VCaP (cell line): ENCODE measurements around the gene ATP7A.
"Not testable (repeated sequence)": the region's sequence is repeated elsewhere in the genome, so short reads cannot be mapped to it uniquely, and the experiment has no call there.

Experiments used
- H3K27ac ChIP-seq: fragments of 450-650 bp; 2 replicates; pipeline ENCODE4 v1.5.1; 2017
- TF ChIP-seq, protein P1 (sequence below): fragments of 450-650 bp; conservative IDR thresholded peaks from 2 replicates; pipeline ENCODE4 v1.5.1; 2017; ENCODE audit warnings: mild to moderate bottlenecking, moderate library complexity

The ATP7A gene

DNA sequence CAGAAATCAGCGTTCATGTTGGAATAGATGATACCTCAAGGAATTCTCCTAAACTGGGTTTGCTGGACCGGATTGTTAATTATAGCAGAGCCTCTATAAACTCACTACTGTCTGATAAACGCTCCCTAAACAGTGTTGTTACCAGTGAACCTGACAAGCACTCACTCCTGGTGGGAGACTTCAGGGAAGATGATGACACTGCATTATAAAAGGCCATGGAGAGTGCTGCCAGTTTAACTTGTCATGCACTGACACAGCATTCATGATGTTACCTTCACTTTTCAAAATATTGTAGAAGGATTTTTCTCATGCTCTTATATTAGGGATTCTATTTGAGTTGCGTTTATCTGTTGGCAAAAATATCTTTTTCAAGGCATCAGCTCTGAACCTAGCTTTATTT lies 135.9 kb downstream of the ATP7A start:
- H3K27ac ChIP-seq = no peak overlapping the region
- TF ChIP-seq, protein P1, sequence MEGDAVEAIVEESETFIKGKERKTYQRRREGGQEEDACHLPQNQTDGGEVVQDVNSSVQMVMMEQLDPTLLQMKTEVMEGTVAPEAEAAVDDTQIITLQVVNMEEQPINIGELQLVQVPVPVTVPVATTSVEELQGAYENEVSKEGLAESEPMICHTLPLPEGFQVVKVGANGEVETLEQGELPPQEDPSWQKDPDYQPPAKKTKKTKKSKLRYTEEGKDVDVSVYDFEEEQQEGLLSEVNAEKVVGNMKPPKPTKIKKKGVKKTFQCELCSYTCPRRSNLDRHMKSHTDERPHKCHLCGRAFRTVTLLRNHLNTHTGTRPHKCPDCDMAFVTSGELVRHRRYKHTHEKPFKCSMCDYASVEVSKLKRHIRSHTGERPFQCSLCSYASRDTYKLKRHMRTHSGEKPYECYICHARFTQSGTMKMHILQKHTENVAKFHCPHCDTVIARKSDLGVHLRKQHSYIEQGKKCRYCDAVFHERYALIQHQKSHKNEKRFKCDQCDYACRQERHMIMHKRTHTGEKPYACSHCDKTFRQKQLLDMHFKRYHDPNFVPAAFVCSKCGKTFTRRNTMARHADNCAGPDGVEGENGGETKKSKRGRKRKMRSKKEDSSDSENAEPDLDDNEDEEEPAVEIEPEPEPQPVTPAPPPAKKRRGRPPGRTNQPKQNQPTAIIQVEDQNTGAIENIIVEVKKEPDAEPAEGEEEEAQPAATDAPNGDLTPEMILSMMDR = no peak

DNA sequence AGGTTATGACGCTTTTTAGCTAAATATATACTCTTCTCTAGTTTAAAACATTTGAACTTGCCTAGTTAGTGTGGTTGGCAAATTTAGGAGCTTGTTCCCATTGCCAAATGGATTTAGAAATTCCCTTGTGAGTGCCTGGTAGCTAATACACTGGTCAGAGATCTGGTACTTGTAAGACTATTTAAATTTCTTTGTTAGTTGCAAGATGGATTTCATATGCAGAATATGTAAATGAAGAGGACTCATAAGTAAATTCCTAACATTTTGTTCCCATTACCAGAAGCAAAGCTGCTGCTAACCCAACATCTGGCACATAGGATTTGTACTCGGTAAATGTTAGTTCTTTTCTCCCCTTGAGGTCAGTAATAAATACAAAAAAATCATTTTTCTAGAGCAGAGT lies 137.6 kb downstream of the ATP7A start:
- H3K27ac ChIP-seq = no peak overlapping the region
- TF ChIP-seq, protein P1 = no peak

DNA sequence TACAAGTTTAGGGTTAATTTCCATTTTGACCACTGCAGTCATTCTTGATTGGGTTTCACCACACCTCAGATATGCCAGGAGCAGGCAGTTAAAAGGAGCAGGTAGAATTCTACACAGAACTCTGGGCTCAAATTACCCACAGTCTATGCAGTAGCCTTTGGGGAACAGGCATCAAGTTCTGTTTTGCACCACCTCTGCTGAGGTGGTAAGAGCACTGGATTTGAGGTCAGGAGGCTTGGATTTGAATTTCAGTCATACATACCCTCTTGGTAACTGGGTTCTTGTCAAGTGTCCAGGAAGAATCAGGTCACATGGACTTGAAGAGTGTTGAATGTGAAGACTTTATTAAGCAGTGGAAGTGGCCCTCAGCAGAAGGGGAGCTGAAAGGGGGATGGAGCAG lies 153.2 kb downstream of the ATP7A start:
- H3K27ac ChIP-seq = no peak overlapping the region
- TF ChIP-seq, protein P1 = no peak

GRCh38 chrX:78064152-78064551 lies 153.7 kb downstream of the ATP7A start:
- no peak overlapping the region for H3K27ac ChIP-seq
- TF ChIP-seq, protein P1 = no peak

GRCh38 chrX:78064698-78065601 lies 154.5 kb downstream of the ATP7A start:
- H3K27ac ChIP-seq = not testable (repeated sequence)

GRCh38 chrX:78066110-78066509 lies 155.6 kb downstream of the ATP7A start:
- TF ChIP-seq, protein P1 = no peak
- H3K27ac ChIP-seq = no peak overlapping the region

DNA sequence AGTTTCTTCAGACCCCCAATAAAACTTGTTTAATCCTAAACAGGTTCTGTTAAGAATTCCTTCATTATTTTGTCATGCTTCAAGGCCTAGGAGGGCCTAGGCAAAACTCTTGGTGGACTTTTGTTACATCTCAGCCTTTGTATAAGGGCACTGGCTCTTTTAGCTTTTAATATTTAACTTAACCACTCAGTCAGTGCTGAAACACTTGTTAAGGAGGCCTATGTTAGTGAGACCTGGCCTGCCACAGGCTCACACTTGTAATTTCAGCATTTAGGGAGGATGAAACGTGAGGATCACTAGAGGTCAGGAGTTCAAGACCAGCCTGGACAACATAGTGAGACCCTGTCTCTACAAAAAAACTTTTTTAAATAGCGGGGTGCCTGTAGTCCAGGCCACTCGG lies 160.8 kb downstream of the ATP7A start:
- H3K27ac ChIP-seq = no peak overlapping the region
- TF ChIP-seq, protein P1 = no peak

DNA sequence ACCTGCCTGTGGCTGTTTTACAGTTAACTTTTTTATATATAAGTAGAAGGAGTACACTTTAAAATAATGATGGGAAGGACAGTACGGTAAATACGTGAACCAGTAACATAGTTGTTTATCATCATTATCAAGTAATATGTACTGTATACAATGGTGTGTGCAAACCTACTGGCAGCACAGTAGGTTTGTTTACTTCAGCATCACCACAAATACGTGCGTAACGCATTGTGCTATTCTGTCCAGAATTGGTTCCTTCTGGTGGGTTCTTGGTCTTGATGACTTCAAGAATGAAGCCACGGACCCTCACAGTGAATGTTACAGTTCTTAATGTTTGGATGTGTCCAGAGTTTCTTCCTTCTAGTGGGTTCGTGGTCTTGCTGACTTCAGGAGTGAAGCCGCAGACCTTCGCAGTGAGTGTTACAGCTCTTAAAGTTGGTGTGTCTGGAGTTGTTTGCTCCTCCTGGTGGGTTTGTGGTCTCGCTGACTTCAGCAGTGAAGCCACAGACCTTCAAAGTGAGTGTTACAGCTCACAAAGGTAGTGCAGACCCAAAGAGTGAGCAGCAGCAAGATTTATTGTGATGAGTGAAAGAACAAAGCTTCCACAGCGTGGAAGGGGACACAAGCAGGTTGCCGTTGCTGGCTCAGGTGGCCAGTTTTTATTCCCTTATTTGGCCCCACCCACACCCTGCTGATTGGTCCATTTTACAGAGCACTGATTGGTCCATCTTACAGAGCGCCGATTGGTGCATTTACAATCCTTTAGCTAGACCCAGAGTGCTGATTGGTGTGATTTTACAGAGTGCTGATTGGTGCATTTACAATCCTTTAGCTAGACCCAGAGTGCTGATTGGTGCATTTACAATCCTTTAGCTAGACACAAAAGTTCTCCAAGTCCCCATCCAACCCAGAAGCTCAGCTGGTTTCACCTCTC lies 162.9 kb downstream of the ATP7A start:
- H3K27ac ChIP-seq = not testable (repeated sequence)
